Measurements from ENCODE around the gene RIN3.

GRCh38 chr14:92524602-92525185 lies 11.1 kb downstream of the RIN3 start:
- no peak for TF ChIP-seq ELF4 (IDR thresholded peaks at IDR 0.05)
- TF ChIP-seq FOXA1 (IDR thresholded peaks at IDR 0.05): no peak
- TF ChIP-seq BHLHE40 (IDR thresholded peaks at IDR 0.05; ENCODE audit: borderline replicate concordance): no peak
- TF ChIP-seq PKNOX1 (IDR thresholded peaks at IDR 0.05): no peak
- TF ChIP-seq SUZ12 (IDR thresholded peaks at IDR 0.05): no peak
- TF ChIP-seq FOXM1 (IDR thresholded peaks at IDR 0.05; ENCODE audit: borderline replicate concordance): no peak
- no peak for TF ChIP-seq CTBP1 (IDR thresholded peaks at IDR 0.05; ENCODE audit: borderline replicate concordance)
- TF ChIP-seq HDGF (IDR thresholded peaks at IDR 0.05; ENCODE audit: borderline replicate concordance): no peak
- no peak for TF ChIP-seq ZNF384 (IDR thresholded peaks at IDR 0.05)
- TF ChIP-seq FOXK2 (IDR thresholded peaks at IDR 0.05): no peak
- no peak for TF ChIP-seq ARNT (IDR thresholded peaks at IDR 0.05)
- TF ChIP-seq SP1 (IDR thresholded peaks at IDR 0.05): no peak
